Measurements from ENCODE around the gene C2CD5.
"Not testable (repeated sequence)": the region's sequence is repeated elsewhere in the genome, so short reads cannot be mapped to it uniquely, and the experiment has no call there.

The C2CD5 gene

DNA sequence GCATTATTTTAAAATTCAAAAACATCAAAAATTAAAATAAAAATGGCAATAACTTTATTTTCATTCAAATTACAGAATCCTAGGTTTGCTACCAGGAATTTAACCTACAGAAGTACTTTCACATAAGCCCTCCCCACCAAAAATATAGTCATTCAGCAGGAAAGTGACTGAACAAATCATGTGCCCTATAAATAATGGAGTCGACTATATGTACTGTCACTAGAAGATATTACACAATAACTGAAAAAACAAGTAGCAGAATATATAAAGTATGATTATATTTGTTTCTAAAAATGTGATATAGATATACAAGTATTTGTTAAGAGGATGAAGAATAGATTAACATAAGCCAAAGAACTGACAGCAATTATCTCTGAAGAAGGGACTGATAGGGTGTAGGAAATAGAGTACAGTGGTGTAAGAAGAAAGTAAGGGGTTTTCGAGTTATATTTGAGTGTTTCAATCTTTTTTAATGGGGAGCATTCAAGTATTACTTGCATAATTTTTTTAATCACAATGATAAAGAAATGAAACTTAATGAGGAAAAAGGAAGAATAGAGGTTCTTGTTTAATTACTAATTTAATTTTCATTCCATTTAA lies 7.9 kb downstream of the C2CD5 start:
- no peak for DNase-seq (ENCODE audit: low read depth in 2 of 2)

GRCh38 chr12:22535478-22535877 lies 8.9 kb downstream of the C2CD5 start:
- DNase-seq (ENCODE audit: low read depth in 2 of 2) = no peak

GRCh38 chr12:22535038-22535437 lies 9.3 kb downstream of the C2CD5 start:
- DNase-seq (ENCODE audit: low read depth in 2 of 2) = no peak

DNA sequence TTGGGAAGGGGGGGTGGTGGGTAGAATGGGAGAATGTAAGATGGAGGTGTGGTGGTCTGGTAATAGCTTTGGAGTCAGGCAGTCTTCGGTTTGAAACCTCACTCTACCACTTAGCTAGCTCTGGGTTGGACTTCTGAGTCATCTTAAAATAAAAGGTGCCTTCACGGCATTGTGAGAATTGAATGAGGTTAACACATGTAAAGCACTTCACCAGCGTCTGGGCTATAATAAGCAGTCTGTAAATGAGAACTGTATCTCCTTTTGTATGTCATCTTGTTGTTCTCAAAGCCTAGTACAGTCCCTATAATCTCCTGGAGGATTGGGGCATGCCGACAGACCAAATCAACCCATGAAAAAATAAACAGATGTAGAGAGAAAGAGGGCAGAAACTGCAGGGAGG lies 11.2 kb downstream of the C2CD5 start:
- no peak for DNase-seq (ENCODE audit: low read depth in 2 of 2)

GRCh38 chr12:22532317-22532716 lies 12.0 kb downstream of the C2CD5 start:
- no peak for DNase-seq (ENCODE audit: low read depth in 2 of 2)

GRCh38 chr12:22531205-22531604 lies 13.1 kb downstream of the C2CD5 start:
- DNase-seq (ENCODE audit: low read depth in 2 of 2) = no peak

DNA sequence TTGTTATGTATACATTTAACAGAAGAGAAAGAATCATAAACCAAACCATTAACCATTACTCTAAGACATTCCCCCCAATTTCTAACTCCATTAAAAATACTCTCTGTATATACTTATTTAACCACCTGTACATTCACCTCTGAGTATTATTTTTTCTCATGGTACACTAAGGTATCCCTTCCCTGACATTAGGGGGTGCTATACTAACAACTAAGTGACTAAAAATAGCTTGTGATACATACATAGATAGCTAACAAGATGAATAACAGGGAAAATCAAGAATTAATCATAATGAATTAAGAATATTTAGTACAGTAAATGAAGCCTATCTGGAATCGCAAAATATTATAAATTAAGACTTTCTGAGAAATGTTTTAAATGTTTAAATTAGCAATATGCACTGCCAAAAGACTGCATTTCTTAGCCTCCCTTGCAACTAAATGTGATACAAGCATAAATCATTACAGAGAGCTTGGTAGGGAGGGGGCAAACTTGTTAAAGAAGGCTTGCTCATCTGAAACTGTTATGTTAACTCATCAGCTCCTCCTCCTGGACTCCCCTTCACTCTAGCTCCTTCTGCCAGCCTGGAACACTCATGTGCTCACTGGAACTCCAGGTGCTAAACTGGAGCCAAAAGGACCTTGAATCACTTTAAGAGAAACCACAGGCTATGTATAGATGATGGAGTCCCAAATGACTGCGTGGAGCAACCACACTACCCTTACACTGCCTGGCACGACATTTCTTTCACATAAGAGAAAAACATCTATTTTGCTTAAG lies 14.9 kb downstream of the C2CD5 start:
- no peak for DNase-seq (ENCODE audit: low read depth in 2 of 2)

- DNase-seq (ENCODE audit: low read depth in 2 of 2) = no peak
Observed at GRCh38 chr12:22527999-22528398, 16.3 kb downstream of the C2CD5 start.

GRCh38 chr12:22526836-22527235 lies 17.5 kb downstream of the C2CD5 start:
- DNase-seq (ENCODE audit: low read depth in 2 of 2) = no peak

GRCh38 chr12:22525426-22525825 lies 18.9 kb downstream of the C2CD5 start:
- DNase-seq (ENCODE audit: low read depth in 2 of 2) = no peak

DNA sequence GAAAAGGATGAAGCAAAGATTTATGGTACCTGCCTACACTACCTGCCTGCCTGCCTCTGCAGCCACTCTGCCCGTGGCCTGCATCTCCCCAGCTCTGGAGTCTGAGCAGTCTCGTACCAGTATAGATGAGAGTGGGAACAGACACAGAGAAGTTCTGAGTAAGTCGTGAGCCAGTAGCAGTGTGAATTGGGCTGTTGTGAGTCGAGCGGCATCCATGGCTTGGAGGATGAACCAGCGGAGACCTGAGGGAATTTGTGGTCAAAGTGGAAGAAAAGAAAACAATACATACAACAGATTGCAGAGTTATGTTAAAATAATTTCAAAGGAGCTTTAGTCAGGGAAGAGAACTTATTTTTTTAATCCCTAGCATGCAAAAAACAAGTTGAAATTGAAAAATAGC lies 25.3 kb downstream of the C2CD5 start:
- DNase-seq (ENCODE audit: low read depth in 2 of 2) = no peak

- DNase-seq (ENCODE audit: low read depth in 2 of 2) = no peak
Observed at GRCh38 chr12:22518060-22518719, 26.2 kb downstream of the C2CD5 start.

GRCh38 chr12:22514875-22515274 lies 29.5 kb downstream of the C2CD5 start:
- no peak for DNase-seq (ENCODE audit: low read depth in 2 of 2)

- no peak for DNase-seq (ENCODE audit: low read depth in 2 of 2)
Observed at GRCh38 chr12:22505826-22506225, 38.5 kb downstream of the C2CD5 start.

GRCh38 chr12:22500100-22500499 lies 44.2 kb downstream of the C2CD5 start:
- DNase-seq (ENCODE audit: low read depth in 2 of 2) = no peak

GRCh38 chr12:22499445-22499844 lies 44.9 kb downstream of the C2CD5 start:
- DNase-seq (ENCODE audit: low read depth in 2 of 2) = no peak

DNA sequence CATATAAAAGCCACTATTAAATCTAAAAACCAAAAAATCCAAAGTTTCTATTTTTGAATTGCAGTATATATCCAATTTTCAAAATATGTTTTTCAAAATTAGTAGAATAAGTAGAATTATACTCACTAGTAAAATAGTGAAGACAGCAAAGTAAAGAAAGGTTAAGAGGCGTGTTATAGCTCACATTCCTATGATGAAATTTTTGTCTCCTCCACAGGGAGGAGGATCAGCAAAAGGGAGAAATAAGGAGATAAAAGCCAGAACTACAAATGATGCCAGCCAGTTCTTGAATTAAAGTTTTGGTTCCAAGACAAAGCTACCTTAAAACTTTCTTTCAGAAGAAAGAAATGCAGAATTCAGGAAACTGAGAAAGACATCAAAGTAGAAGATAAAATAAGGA lies 50.0 kb downstream of the C2CD5 start:
- DNase-seq (ENCODE audit: low read depth in 2 of 2) = no peak

DNA sequence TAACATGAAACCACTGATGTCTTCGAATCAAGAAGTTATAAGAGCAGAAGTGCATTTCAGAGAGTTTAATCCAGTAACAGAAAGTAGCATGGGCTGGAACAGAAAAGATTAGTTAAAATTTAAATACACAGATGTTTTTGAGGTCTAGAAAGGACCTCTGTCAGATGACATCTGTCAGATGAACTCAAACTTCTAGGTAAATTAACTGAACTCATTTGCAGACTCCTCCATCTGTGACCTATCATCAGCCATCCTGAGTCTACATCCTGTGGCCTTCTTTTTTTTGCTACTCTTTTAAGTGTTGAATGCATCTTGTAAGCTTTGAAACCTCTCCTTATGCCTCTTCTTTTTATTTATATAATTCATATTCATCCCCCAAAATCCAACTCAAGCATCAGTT lies 53.3 kb downstream of the C2CD5 start:
- DNase-seq (ENCODE audit: low read depth in 2 of 2) = no peak

GRCh38 chr12:22488478-22488877 lies 55.9 kb downstream of the C2CD5 start:
- DNase-seq (ENCODE audit: low read depth in 2 of 2) = no peak

DNA sequence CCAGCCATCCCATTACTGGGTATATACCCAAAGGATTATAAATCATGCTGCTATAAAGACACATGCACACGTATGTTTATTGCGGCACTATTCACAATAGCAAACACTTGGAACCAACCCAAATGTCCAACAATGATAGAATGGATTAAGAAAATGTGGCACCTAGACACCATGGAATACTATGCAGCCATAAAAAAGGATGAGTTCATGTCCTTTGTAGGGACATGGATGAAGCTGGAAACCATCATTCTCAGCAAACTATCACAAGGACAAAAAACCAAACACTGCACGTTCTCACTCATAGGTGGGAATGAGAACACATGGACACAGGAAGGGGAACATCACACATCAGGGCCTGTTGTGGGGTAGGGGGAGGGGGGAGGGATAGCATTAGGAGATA lies 56.7 kb downstream of the C2CD5 start:
- not testable (repeated sequence) for DNase-seq (ENCODE audit: low read depth in 2 of 2)

- no peak for DNase-seq (ENCODE audit: low read depth in 2 of 2)
Observed at GRCh38 chr12:22481547-22482104, 62.7 kb downstream of the C2CD5 start.

DNA sequence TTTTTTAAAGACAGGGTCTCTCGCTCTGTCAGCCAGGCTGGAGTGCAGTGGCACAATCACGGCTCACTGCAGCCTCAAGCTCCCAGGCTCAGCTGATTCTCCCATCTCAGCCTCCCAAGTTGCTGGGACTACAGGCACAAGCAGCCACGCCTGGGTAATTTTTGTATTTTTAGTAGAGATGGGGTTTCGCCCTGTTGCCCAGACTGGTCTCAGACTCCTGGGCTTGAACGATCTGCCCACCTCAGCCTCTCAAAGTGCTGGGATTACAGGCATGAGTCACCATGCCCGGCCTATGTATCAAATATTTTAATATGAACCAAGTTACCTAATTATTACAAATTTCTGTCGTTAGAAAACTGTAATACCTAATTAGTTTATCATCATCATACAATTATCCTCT lies 63.5 kb downstream of the C2CD5 start:
- DNase-seq (ENCODE audit: low read depth in 2 of 2) = not testable (repeated sequence)

DNA sequence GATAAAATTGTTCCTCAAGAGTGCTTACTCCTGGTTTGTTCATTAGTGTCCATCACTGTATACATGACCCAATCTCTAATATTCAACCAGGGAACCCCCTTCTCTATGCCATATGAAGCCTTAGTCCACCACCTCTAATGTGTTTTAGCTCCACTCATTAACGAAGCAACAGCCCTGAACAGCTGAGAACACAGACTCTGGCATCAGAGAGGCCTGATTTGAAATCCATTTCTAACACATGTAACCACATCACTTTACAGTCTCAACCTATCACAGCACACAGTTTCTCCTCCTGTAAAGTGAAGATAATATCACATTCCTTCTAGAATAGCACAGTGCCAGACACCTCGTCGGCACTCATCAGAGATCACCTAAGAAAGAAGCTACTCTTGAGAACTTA lies 64.3 kb downstream of the C2CD5 start:
- no peak for DNase-seq (ENCODE audit: low read depth in 2 of 2)
